Mononuclear cell (primary cell): ENCODE measurements around the gene RASSF6. TPM values are rescaled to one million over a fixed set of nuclear protein-coding genes. Genes with fewer than 3 reads are reported as not detected.

Experiments
- H3K27me3 ChIP-seq: 2 replicates; pipeline ENCODE4 v1.6.0; 2011; ENCODE audit warnings: low read length, control low read depth; ENCODE audit not compliant: insufficient read depth
- H3K4me1 ChIP-seq: 2 replicates; pipeline ENCODE4 v1.5.1; 2011; ENCODE audit warnings: mild to moderate bottlenecking, low read length, control low read depth; ENCODE audit not compliant: insufficient read depth
- H3K4me3 ChIP-seq: 2 replicates; pipeline ENCODE4 v1.5.1; 2011; ENCODE audit warnings: mild to moderate bottlenecking, low read length, moderate library complexity
- H3K9me3 ChIP-seq: 2 replicates; pipeline ENCODE4 v1.5.1; 2011; ENCODE audit warnings: low read depth, mild to moderate bottlenecking, control low read depth, low read length
- total RNA-seq: library from RNA; depleted of rRNA; stranded (reverse); fragments of >200 nt; gene quantifications from one replicate; pipeline ENCODE4 v1.2.3, GENCODE V29; 2012

Gene RASSF6
- total RNA-seq, 1 donor: 0.10 TPM

DNA sequence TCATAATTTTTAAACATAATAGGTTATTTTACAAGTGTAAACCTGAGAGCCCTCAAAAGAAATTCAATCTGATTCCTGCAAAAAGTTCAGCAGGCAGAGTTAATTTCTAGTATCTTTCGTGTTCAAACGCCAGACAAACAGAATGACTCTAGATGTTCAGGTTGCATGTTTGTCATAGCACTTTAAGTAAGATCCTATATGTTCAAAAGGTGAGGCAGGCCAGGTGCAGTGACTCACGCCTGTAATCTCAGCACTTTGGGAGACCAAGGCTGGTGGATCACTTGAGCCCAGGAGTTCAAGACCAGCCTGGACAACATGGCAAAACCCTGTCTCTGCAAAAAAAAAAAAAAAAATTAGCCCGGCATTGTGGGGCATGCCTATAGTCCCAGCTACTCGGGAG, 1.1 kb upstream of the RASSF6 start:
- Histone ChIP-seq H3K4me3 (no peak overlapping the region), H3K9me3 (no peaks in the 10 kb centered on the region), H3K4me1 (peaks cover 8% of the 10 kb centered on the region), H3K27me3 (peaks cover 12% of the 10 kb centered on the region)

DNA sequence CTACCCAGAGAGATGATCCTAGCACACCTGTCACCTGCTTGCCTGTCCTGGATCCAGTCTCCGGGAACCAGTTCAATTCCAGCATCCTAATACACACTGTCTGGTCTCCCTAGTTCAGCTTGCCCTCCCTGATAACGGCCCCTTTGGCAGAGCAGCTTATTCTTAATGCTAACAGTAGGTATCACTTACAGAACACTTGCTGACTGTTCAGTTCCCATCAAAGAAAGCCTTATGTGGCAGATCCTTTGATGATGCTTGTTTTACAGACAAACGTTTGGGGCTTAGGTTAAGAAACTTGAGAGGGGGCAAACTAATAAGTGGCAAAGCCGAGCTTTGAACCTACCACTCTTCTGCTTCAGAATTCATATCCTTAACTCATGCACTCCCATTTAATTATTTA, 890 bp downstream of the RASSF6 start:
- Histone ChIP-seq H3K4me1 (peaks cover 8% of the 10 kb centered on the region), H3K9me3 (no peaks in the 10 kb centered on the region), H3K27me3 (peaks cover 12% of the 10 kb centered on the region), H3K4me3 (no peak overlapping the region)

- no peaks in the 10 kb centered on the region for H3K9me3 ChIP-seq
- peaks cover 8% of the 10 kb centered on the region for H3K4me1 ChIP-seq
- no peak overlapping the region for H3K4me3 ChIP-seq
- peaks cover 12% of the 10 kb centered on the region for H3K27me3 ChIP-seq
Observed at GRCh38 chr4:73617256-73617655, 3.0 kb downstream of the RASSF6 start.

DNA sequence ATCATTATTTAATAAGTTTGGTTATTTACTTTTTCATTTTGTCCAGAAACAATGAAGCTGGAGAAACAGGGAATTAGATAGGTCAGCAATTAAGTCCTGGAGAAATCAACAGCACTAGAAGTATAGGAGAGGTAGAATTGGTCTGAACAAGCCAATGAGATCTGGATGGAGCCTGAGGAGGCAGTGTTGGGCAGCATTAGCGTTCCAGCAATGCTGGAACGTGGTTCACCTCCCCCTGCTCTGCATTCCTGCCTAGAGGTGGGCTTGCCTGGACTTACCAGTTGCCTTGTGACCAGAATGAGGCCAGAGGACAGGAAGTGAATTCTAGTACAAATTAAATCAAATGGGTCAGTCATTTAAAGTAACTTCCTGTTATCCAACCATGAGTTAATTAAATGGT, 4.6 kb downstream of the RASSF6 start:
- Histone ChIP-seq H3K9me3 (no peaks in the 10 kb centered on the region), H3K4me3 (no peak overlapping the region), H3K27me3 (peaks cover 12% of the 10 kb centered on the region), H3K4me1 (peaks cover 5% of the 10 kb centered on the region)

DNA sequence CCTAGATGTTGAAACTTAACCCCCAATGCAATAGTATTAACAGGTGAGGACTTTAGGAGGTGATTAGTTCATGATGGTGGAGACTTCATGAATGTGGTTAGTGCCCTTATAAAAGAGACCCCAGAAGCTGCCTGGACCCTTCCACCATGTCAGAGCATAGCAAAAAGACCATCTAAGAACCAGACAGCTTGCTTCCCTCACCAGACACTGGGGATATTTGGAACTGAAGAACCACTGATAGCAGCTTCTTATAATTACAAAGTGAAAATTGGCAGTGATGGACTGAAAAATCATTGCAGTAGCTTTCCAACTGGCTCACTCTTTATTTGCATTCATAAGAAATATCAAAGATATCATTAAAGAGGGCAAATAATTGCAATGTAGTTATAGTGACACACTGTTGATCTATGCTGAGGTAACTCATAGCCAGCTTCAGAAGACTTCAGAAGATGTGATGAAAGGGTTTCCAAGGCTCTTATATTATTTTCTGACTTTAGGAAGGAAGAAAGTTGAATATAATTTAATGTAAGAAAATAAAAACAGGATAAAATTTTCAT, 5.8 kb downstream of the RASSF6 start:
- Histone ChIP-seq H3K27me3 (peaks cover 3% of the 10 kb centered on the region), H3K4me3 (no peak overlapping the region), H3K4me1 (no peaks in the 10 kb centered on the region), H3K9me3 (no peaks in the 10 kb centered on the region)

DNA sequence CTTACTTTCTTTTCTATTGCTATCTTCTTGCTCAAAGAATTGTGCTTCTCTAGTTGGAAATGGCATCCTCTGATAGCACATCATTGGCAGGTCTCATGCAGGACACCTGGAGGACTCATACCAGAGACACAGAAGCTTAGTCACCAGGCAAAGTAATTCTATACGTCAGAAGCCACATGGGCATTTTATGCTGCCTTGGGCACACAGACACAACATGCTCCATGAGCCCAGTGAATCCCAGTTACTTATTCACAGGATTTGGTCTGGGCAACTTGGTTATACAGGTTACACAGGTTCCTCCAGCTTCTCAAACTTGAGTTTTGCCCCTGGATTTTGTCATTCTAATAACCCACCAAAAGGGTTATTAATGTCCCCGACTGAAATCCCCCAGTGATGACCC, 7.1 kb downstream of the RASSF6 start:
- Histone ChIP-seq H3K27me3 (no peaks in the 10 kb centered on the region), H3K4me1 (no peaks in the 10 kb centered on the region), H3K9me3 (no peaks in the 10 kb centered on the region), H3K4me3 (no peak overlapping the region)

GRCh38 chr4:73612032-73612431, 8.2 kb downstream of the RASSF6 start:
- no peak overlapping the region for H3K4me3 ChIP-seq

GRCh38 chr4:73609706-73610105, 10.5 kb downstream of the RASSF6 start:
- Histone ChIP-seq H3K27me3 (no peaks in the 10 kb centered on the region), H3K4me3 (no peak overlapping the region), H3K4me1 (peaks cover 10% of the 10 kb centered on the region), H3K9me3 (no peaks in the 10 kb centered on the region)

More at GRCh38 chr4:73612032-73612431, 8.2 kb downstream of the RASSF6 start:
- no peaks in the 10 kb centered on the region for H3K27me3 ChIP-seq
- H3K4me1 ChIP-seq: peaks cover 3% of the 10 kb centered on the region
- H3K9me3 ChIP-seq: no peaks in the 10 kb centered on the region

- no peaks in the 10 kb centered on the region for H3K9me3 ChIP-seq
- no peak overlapping the region for H3K4me3 ChIP-seq
- no peaks in the 10 kb centered on the region for H3K27me3 ChIP-seq
- peaks cover 10% of the 10 kb centered on the region for H3K4me1 ChIP-seq
Observed at GRCh38 chr4:73608689-73609594, 11.3 kb downstream of the RASSF6 start.

DNA sequence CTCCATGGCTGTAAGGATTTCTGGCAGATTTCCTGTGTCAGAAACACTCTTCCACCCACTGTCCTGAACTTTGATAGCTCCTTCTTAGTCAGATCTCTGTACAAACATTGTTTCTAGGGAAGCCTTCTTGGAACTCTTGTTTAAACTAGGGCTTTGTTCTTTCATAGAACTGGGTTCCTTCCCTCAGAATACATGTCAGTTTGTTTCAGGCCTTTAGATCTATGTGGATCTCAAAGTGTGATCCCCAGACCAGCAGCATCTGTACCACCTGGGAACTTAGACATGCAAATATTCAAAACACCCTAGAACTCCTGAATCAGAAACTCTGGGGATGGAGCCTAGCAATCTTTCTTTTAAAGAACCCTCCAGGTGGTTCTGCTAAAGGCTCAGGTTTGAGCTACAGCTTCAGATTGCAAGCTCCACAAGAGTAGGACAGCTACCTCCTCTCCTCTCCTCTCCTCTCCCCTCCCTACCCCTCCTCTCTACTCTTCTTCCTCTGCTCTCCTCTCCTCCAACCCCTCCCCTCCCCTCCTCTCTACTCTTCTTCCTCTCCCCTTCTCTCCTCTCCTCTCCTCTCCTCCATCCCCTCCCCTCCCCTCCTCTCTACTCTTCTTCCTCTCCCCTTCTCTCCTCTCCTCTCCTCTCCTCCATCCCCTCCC, 12.7 kb downstream of the RASSF6 start:
- Histone ChIP-seq H3K9me3 (no peaks in the 10 kb centered on the region), H3K4me1 (peaks cover 10% of the 10 kb centered on the region), H3K4me3 (no peak overlapping the region), H3K27me3 (no peaks in the 10 kb centered on the region)

GRCh38 chr4:73606465-73606974, 13.7 kb downstream of the RASSF6 start:
- Histone ChIP-seq H3K4me1 (peaks cover 10% of the 10 kb centered on the region), H3K9me3 (no peaks in the 10 kb centered on the region), H3K27me3 (no peaks in the 10 kb centered on the region), H3K4me3 (no peak overlapping the region)

DNA sequence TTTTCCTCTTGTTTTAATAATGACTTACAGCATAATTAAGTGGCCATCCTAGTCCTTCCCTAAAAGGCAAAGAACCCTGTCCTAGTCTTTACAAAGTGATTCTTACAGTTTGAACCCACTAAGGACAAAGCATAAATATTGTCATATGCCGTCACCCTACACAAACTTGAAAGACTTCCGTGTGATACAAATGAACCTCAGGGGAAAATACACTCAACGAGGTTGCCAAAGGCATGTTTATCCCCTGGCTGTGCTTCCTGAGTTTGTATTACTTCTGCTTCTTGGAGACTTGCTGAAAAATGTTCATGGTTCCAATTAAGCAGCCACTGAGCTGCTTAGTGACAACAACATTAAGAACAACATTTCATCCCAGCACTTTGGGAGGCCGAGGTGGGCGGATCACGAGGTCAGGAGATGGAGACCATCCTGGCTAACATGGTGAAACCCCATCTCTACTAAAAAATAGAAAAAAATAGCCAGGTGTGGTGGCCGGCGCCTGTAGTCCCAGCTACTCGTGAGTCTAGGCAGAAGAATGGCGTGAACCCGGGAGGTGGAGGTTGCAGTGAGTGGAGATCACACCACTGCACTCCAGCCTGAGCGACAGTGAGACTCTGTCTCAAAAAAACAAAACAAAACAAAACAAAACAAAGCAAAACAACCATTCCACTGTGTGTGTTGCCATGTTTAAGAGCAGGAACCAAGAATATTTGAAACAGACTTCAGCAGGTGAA, 16.2 kb downstream of the RASSF6 start:
- no peaks in the 10 kb centered on the region for H3K27me3 ChIP-seq
- no peaks in the 10 kb centered on the region for H3K9me3 ChIP-seq
- H3K4me1 ChIP-seq: peaks cover 10% of the 10 kb centered on the region
- no peak overlapping the region for H3K4me3 ChIP-seq

GRCh38 chr4:73603271-73603710, 16.9 kb downstream of the RASSF6 start:
- Histone ChIP-seq H3K4me1 (peaks cover 10% of the 10 kb centered on the region), H3K9me3 (no peaks in the 10 kb centered on the region), H3K4me3 (no peak overlapping the region), H3K27me3 (no peaks in the 10 kb centered on the region)

DNA sequence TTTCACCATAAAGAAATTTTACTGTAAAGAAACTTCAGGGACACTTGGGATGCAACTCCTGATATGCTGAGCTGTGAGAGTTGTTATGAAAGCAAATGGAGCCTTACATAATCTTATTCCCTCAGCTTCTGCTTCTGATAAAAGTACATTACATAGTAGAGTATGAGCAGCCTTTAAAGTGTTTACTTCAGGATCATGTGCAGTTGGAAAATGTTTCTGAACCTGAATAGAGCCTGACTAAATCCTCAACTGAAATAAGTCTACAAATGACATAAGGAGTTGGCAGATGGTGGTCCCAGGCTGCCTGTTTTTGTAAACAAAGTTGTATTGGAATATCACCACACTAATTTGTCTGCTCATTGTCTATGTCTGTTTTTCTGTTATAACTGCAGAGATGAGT, 19.3 kb downstream of the RASSF6 start:
- Histone ChIP-seq H3K27me3 (no peaks in the 10 kb centered on the region), H3K9me3 (no peaks in the 10 kb centered on the region), H3K4me3 (no peak overlapping the region), H3K4me1 (no peaks in the 10 kb centered on the region)

- no peaks in the 10 kb centered on the region for H3K4me1 ChIP-seq
- no peak overlapping the region for H3K4me3 ChIP-seq
- no peaks in the 10 kb centered on the region for H3K27me3 ChIP-seq
- no peaks in the 10 kb centered on the region for H3K9me3 ChIP-seq
Observed at GRCh38 chr4:73599182-73599581, 21.1 kb downstream of the RASSF6 start.
